Left ventricle myocardium inferior (tissue), 1 donor: ENCODE measurements around the gene DTD1. TPM values are rescaled to one million over a fixed set of nuclear protein-coding genes. Genes with fewer than 3 reads are reported as not detected.

Source experiments
- DNase-seq: peaks from one replicate; pipeline ENCODE4 v3.0.0-alpha.2; 2020
- H3K27ac ChIP-seq: fragments of 200-600 bp; replicated peaks from 2 replicates; pipeline ENCODE4 v1.8.0; 2021
- H3K27me3 ChIP-seq: fragments of 200-600 bp; 2 replicates; pipeline ENCODE4 v1.8.0; 2021; ENCODE audit warnings: low read depth
- H3K36me3 ChIP-seq: fragments of 200-600 bp; 2 replicates; pipeline ENCODE4 v1.8.0; 2021
- H3K4me1 ChIP-seq: fragments of 200-600 bp; 2 replicates; pipeline ENCODE4 v1.8.0; 2021
- H3K4me3 ChIP-seq: fragments of 200-600 bp; 2 replicates; pipeline ENCODE4 v1.8.0; 2021; ENCODE audit warnings: mild to moderate bottlenecking, moderate library complexity
- H3K9me3 ChIP-seq: fragments of 200-600 bp; replicated peaks from 2 replicates; pipeline ENCODE4 v1.8.0; 2021
- intact Hi-C: fragments of 100-400 bp; cut with micrococcal nuclease; formaldehyde crosslinking; loops from one replicate; pipeline ENCODE4 v1.11.0; 2022
- total RNA-seq: library from RNA; stranded (reverse); fragmentation: NEBNext Ultra II Directional; extraction: Animal tissue kit (Norgen Biotek cat#: 25700); gene quantifications from one replicate; pipeline ENCODE4 v1.2.1, GENCODE V29; 2021
- TF ChIP-seq, protein P1 (sequence below): fragments of 200-600 bp; IDR thresholded peaks from 2 replicates; pipeline ENCODE4 v1.8.0; 2021; ENCODE audit warnings: antibody characterized with exemption, mild to moderate bottlenecking, borderline replicate concordance
- donor health status: DM: no; HTN: yes; CAD: no; lungs with severe emphysema.

DTD1 gene
- total RNA-seq, 1 donor from 2014 or later: 12.2 TPM

GRCh38 chr20:18717062-18717461 lies 129.2 kb downstream of the DTD1 start:
- H3K9me3 ChIP-seq: peaks cover 9% of the 10 kb centered on the region
- no peak overlapping the region for H3K27ac ChIP-seq
- peaks cover 4% of the 10 kb centered on the region for H3K4me1 ChIP-seq
- TF ChIP-seq, protein P1, sequence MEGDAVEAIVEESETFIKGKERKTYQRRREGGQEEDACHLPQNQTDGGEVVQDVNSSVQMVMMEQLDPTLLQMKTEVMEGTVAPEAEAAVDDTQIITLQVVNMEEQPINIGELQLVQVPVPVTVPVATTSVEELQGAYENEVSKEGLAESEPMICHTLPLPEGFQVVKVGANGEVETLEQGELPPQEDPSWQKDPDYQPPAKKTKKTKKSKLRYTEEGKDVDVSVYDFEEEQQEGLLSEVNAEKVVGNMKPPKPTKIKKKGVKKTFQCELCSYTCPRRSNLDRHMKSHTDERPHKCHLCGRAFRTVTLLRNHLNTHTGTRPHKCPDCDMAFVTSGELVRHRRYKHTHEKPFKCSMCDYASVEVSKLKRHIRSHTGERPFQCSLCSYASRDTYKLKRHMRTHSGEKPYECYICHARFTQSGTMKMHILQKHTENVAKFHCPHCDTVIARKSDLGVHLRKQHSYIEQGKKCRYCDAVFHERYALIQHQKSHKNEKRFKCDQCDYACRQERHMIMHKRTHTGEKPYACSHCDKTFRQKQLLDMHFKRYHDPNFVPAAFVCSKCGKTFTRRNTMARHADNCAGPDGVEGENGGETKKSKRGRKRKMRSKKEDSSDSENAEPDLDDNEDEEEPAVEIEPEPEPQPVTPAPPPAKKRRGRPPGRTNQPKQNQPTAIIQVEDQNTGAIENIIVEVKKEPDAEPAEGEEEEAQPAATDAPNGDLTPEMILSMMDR: no peak
- H3K4me3 ChIP-seq: no peak overlapping the region
- H3K36me3 ChIP-seq: no peaks in the 10 kb centered on the region
- intact Hi-C loops: no loop called here
- DNase-seq: no peak
- no peaks in the 10 kb centered on the region for H3K27me3 ChIP-seq

GRCh38 chr20:18718129-18718528 lies 130.3 kb downstream of the DTD1 start:
- H3K36me3 ChIP-seq: no peaks in the 10 kb centered on the region
- TF ChIP-seq, protein P1: no peak
- no peak for DNase-seq
- H3K4me1 ChIP-seq: peaks cover 4% of the 10 kb centered on the region
- H3K4me3 ChIP-seq: no peak overlapping the region
- no peaks in the 10 kb centered on the region for H3K27me3 ChIP-seq
- intact Hi-C loops: no loop called here
- no peak overlapping the region for H3K27ac ChIP-seq
- peaks cover 9% of the 10 kb centered on the region for H3K9me3 ChIP-seq

DNA sequence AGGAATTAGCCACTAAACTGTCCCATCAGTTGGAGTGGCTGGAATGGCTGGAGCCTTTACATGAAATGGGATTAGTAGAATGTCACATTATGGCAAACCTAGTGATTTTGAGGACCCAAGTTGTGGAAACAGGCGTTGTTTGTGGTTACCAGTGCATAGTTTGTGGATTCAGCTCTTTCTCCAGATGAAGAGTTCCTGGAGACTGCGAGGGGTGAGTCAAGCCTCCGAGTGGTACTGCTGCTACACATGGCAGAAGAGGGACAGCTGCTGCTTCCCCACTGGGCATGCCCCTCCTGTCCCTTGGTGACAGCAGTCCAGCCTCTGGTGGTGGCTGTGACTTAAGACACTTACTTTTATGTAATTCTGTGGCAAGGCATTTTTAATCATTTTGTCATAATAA lies 131.6 kb downstream of the DTD1 start:
- TF ChIP-seq, protein P1: no peak

DNA sequence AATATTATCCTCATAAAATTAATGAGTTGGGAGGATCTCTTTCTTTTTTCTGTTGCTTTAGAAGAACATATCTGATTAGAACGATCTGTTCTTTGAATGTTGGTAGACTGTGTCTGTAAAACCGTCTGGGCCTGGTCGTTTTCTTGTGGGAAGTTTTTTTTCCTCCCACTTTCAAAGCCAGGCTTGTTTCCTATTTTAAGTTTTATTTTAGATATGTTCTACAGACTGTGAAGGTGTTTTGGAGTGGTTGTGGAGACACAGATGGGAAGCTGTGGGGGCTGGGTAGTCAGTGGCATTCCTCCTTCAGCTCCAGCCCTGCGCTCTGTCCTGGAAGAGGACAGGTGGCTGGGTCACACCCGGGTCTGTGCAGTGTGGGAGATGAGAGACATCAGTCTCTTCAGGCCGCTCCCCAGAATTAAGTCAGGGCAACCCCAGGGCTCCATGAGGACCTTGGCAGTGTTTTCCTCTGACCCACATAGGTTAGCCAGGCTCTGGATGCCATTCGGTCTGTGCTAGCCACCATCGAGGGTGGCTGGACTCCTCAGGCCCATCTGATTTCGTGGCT lies 133.8 kb downstream of the DTD1 start:
- Histone ChIP-seq H3K4me3 (no peak overlapping the region), H3K4me1 (peaks cover 4% of the 10 kb centered on the region), H3K36me3 (no peaks in the 10 kb centered on the region), H3K9me3 (peaks cover 9% of the 10 kb centered on the region), H3K27me3 (no peaks in the 10 kb centered on the region), H3K27ac (no peak overlapping the region)
- TF ChIP-seq, protein P1: no peak
- no peak for DNase-seq
- intact Hi-C loops: no loop called here

More for the DNA sequence above, 131.6 kb downstream of the DTD1 start:
- Histone ChIP-seq H3K9me3 (peaks cover 9% of the 10 kb centered on the region), H3K27me3 (no peaks in the 10 kb centered on the region), H3K36me3 (no peaks in the 10 kb centered on the region), H3K27ac (no peak overlapping the region), H3K4me3 (no peak overlapping the region), H3K4me1 (peaks cover 4% of the 10 kb centered on the region)
- DNase-seq: no peak
- intact Hi-C loops: no loop called here

DNA sequence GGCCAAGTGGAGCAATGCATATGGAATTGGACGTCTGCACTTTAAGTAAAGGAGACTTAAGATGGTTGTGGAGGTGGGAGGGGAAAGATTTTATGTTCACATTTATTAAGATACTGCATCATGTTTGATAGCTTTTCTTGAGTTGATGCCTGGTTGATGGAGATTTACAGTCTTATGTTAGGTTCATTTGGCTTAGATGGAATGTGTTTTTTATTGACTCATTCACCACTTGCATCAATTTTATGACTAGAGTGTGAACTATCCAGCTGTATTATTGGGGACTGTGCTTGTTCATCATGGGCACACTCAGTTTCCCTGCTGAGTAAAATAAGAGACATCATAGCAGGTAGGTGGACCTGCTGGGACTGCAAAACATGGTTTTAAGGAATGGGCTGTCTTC lies 134.5 kb downstream of the DTD1 start:
- no peak overlapping the region for H3K27ac ChIP-seq
- H3K27me3 ChIP-seq: no peaks in the 10 kb centered on the region
- H3K4me1 ChIP-seq: peaks cover 4% of the 10 kb centered on the region
- TF ChIP-seq, protein P1: no peak
- intact Hi-C loops: no loop called here
- DNase-seq: no peak
- no peak overlapping the region for H3K4me3 ChIP-seq
- H3K9me3 ChIP-seq: peaks cover 9% of the 10 kb centered on the region
- no peaks in the 10 kb centered on the region for H3K36me3 ChIP-seq
